HL-60 (cell line): ENCODE measurements around the gene ZNF26.

ENCODE experiments used
- DNase-seq, 2 experiments: peaks; one replicate each; pipeline ENCODE4 v3.0.0-alpha.2; 2010 to 2020; ENCODE audit warnings: low read depth in 1 of 2, low spot score in 1 of 2
- H3K27ac ChIP-seq: fragments of 250-450 bp; sonication (Bioruptor Pico); replicated peaks from 2 replicates; pipeline ENCODE4 v1.5.1; 2020; ENCODE audit warnings: mild to moderate bottlenecking, moderate library complexity
- H3K27me3 ChIP-seq: fragments of 250-450 bp; sonication (Bioruptor Pico); 2 replicates; pipeline ENCODE4 v1.5.1; 2021; ENCODE audit warnings: mild to moderate bottlenecking, moderate library complexity; ENCODE audit not compliant: insufficient read depth, poor library complexity, severe bottlenecking
- H3K4me3 ChIP-seq: replicated peaks from 2 replicates; pipeline ENCODE4 v1.5.1; 2011; ENCODE audit warnings: mild to moderate bottlenecking, control low read depth, low read length; ENCODE audit not compliant: insufficient read depth
- GABPA ChIP-seq: IDR thresholded peaks from 2 replicates; pipeline ENCODE4 v1.6.1; 2012; ENCODE audit warnings: low read depth
- POLR2AphosphoS5 ChIP-seq: IDR thresholded peaks from 2 replicates; pipeline ENCODE4 v1.6.1; 2012; ENCODE audit warnings: low read depth
- REST ChIP-seq: IDR thresholded peaks from 2 replicates; pipeline ENCODE4 v1.6.1; 2012; ENCODE audit warnings: low read depth; ENCODE audit not compliant: insufficient replicate concordance
- SPI1 ChIP-seq: IDR thresholded peaks from 2 replicates; pipeline ENCODE4 v1.6.1; 2012; ENCODE audit warnings: low read depth, mild to moderate bottlenecking, borderline replicate concordance
- TF ChIP-seq, protein P1 (sequence below): IDR thresholded peaks from one replicate; pipeline ENCODE4 v1.5.1; 2011; ENCODE audit warnings: low read length, control low read depth, inconsistent platforms; ENCODE audit not compliant: insufficient read depth

The ZNF26 gene

DNA sequence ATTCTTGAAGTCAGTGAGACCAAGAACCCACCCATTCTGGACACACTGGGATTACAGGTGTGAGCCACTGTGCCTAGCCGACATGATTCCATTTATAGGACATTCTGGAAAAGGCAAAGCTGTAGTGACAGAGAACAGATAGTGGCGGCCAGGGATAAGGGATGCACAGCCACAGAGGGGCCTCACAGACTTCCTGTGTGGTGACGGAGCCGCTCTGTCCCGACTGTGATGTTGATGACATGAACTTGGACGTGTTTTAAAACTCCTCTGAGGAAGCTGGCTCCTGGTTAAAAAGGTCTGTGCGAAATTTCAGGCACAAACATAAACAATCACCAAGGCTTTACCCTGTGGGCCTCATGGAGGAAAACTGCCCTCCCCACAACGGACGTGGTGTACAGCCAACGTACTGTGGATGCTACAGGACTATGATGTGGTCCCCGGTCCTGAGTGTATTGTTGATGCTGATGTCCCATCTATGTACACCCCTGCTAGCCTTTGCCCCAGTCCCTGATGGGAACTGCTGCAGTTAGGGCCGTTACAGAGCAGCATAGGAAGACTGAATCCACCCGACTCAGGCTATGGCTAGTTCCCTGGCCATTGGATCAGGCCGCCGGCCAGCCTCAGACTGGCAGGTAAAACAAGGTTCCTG, 46.0 kb upstream of the ZNF26 start:
- H3K27me3 ChIP-seq: no peaks in the 10 kb centered on the region
- no peak overlapping the region for H3K4me3 ChIP-seq
- H3K27ac ChIP-seq: no peak overlapping the region
- TF ChIP-seq, protein P1, sequence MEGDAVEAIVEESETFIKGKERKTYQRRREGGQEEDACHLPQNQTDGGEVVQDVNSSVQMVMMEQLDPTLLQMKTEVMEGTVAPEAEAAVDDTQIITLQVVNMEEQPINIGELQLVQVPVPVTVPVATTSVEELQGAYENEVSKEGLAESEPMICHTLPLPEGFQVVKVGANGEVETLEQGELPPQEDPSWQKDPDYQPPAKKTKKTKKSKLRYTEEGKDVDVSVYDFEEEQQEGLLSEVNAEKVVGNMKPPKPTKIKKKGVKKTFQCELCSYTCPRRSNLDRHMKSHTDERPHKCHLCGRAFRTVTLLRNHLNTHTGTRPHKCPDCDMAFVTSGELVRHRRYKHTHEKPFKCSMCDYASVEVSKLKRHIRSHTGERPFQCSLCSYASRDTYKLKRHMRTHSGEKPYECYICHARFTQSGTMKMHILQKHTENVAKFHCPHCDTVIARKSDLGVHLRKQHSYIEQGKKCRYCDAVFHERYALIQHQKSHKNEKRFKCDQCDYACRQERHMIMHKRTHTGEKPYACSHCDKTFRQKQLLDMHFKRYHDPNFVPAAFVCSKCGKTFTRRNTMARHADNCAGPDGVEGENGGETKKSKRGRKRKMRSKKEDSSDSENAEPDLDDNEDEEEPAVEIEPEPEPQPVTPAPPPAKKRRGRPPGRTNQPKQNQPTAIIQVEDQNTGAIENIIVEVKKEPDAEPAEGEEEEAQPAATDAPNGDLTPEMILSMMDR: no peak
- no peak for TF ChIP-seq REST
- no peak for TF ChIP-seq GABPA
- no peak for TF ChIP-seq SPI1
- TF ChIP-seq POLR2AphosphoS5: no peak
- no peak for DNase-seq

DNA sequence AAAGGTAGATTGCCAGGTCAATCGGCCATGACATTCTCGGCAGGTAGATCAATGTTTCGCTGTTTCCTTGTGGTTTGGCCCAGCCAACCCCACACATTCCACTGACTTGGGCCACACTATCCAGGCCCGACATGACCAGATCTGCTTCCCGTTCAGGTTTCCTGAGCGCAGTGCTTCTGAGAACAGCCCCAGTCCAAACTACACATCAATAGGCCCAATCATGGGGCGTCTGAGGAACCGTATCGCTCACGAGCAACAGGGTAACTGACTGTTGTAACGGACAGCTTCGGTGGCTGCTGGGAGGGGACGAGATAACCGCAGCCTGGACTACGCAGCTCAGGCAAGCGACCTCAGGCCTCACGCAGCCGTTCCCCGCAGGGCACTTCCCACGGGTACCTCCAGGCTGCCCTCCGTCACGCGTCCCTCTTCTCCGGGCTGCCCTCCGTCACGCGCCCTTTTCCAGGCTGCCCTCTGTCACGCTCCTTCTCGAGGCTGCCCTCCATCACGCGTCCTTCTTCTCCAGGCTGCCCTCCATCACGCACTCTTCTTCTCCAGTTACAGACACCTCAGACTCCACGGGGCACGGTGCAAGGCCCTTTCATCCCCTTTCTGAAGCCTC, 44.7 kb upstream of the ZNF26 start:
- Histone ChIP-seq H3K4me3 (no peak overlapping the region), H3K27me3 (no peaks in the 10 kb centered on the region), H3K27ac (no peak overlapping the region)
- TF ChIP-seq GABPA (no peak), POLR2AphosphoS5 (no peak)
- DNase-seq: no peak

- no peak for TF ChIP-seq REST
- TF ChIP-seq, protein P1: no peak
- TF ChIP-seq POLR2AphosphoS5: no peak
- no peak for TF ChIP-seq SPI1
- TF ChIP-seq GABPA: no peak
Measured at GRCh38 chr12:132942611-132943010, 43.6 kb upstream of the ZNF26 start.

GRCh38 chr12:132945806-132946205, 40.4 kb upstream of the ZNF26 start:
- TF ChIP-seq GABPA (no peak), SPI1 (no peak), POLR2AphosphoS5 (no peak), REST (no peak)
- TF ChIP-seq, protein P1: no peak
- no peak overlapping the region for H3K4me3 ChIP-seq

More at GRCh38 chr12:132942611-132943010, 43.6 kb upstream of the ZNF26 start:
- H3K27ac ChIP-seq: no peak overlapping the region
- no peak overlapping the region for H3K4me3 ChIP-seq
- no peak for DNase-seq
- no peaks in the 10 kb centered on the region for H3K27me3 ChIP-seq

More at GRCh38 chr12:132945806-132946205, 40.4 kb upstream of the ZNF26 start:
- no peak for DNase-seq
- Histone ChIP-seq H3K27ac (no peak overlapping the region), H3K27me3 (no peaks in the 10 kb centered on the region)
